ENCODE measurements around the gene NRXN2. TPM values are rescaled to one million over a fixed set of nuclear protein-coding genes. Genes with fewer than 3 reads are reported as not detected.

NRXN2 gene
- total RNA-seq, 4 donors from 2014 or later = 0.21 to 0.72 (median 0.64) TPM; not detected in 1

- H3K4me3 ChIP-seq = no peak overlapping the region
- H3K27ac ChIP-seq = no peak overlapping the region
- H3K4me1 ChIP-seq = peaks cover 19% of the 10 kb centered on the region
- no peaks in the 10 kb centered on the region for H3K27me3 ChIP-seq
- no peaks in the 10 kb centered on the region for H3K9me3 ChIP-seq
- H3K36me3 ChIP-seq = no peaks in the 10 kb centered on the region
- 78% methylated on average over 8 of the region's 8 CpGs for WGBS
- DNase-seq (ENCODE audit: low spot score in 2 of 2) = no peak
- no peak for TF ChIP-seq POLR2A (IDR thresholded peaks at IDR 0.05)
- no peak for TF ChIP-seq CTCF (IDR thresholded peaks at IDR 0.05)
- TF ChIP-seq EP300 (IDR thresholded peaks at IDR 0.05) = no peak
- no peak for TF ChIP-seq POLR2AphosphoS5 (IDR thresholded peaks at IDR 0.05)
Observed at GRCh38 chr11:64655941-64656601, 66.9 kb downstream of the NRXN2 start.

GRCh38 chr11:64654958-64655541 is 67.9 kb downstream of the NRXN2 start:
- no peaks in the 10 kb centered on the region for H3K27me3 ChIP-seq
- no peaks in the 10 kb centered on the region for H3K9me3 ChIP-seq
- no peak overlapping the region for H3K27ac ChIP-seq
- no peak for DNase-seq (ENCODE audit: low spot score in 2 of 2)
- 75% methylated on average over 13 of the region's 13 CpGs for WGBS
- H3K4me3 ChIP-seq = no peak overlapping the region
- peaks cover 15% of the 10 kb centered on the region for H3K4me1 ChIP-seq
- no peaks in the 10 kb centered on the region for H3K36me3 ChIP-seq
- no peak for TF ChIP-seq POLR2A (IDR thresholded peaks at IDR 0.05)
- TF ChIP-seq POLR2AphosphoS5 (IDR thresholded peaks at IDR 0.05) = no peak
- TF ChIP-seq EP300 (IDR thresholded peaks at IDR 0.05) = no peak
- TF ChIP-seq CTCF (IDR thresholded peaks at IDR 0.05) = no peak

- Histone ChIP-seq H3K4me3 (no peak overlapping the region), H3K9me3 (no peaks in the 10 kb centered on the region), H3K36me3 (no peaks in the 10 kb centered on the region), H3K27me3 (peaks cover 5% of the 10 kb centered on the region), H3K27ac (no peak overlapping the region), H3K4me1 (peaks cover 9% of the 10 kb centered on the region)
- no peak for DNase-seq (ENCODE audit: low spot score in 2 of 2)
- WGBS = 100% methylated on average over 4 of the region's 4 CpGs
- TF ChIP-seq POLR2A (IDR thresholded peaks at IDR 0.05) (no peak), CTCF (IDR thresholded peaks at IDR 0.05) (no peak), POLR2AphosphoS5 (IDR thresholded peaks at IDR 0.05) (no peak), EP300 (IDR thresholded peaks at IDR 0.05) (no peak)
Observed at GRCh38 chr11:64654439-64654838, 68.6 kb downstream of the NRXN2 start.

GRCh38 chr11:64653388-64653973 is 69.5 kb downstream of the NRXN2 start:
- Histone ChIP-seq H3K4me3 (no peak overlapping the region), H3K36me3 (no peaks in the 10 kb centered on the region), H3K27ac (no peak overlapping the region), H3K4me1 (peaks cover 5% of the 10 kb centered on the region), H3K9me3 (no peaks in the 10 kb centered on the region), H3K27me3 (peaks cover 9% of the 10 kb centered on the region)
- 58% methylated on average over 13 of the region's 13 CpGs for WGBS
- DNase-seq (ENCODE audit: low spot score in 2 of 2) = no peak
- TF ChIP-seq EP300 (IDR thresholded peaks at IDR 0.05) (no peak), CTCF (IDR thresholded peaks at IDR 0.05) (no peak), POLR2A (IDR thresholded peaks at IDR 0.05) (no peak), POLR2AphosphoS5 (IDR thresholded peaks at IDR 0.05) (no peak)
